GM18502 (cell line): ENCODE data around the gene CCDC192.
"Not testable (repeated sequence)": the region's sequence is repeated elsewhere in the genome, so short reads cannot be mapped to it uniquely, and the experiment has no call there.

ENCODE experiments used
- ATAC-seq: cut with Tn5 transposase; IDR thresholded peaks from one replicate; pipeline ENCODE4 v1.9.1; 2021; ENCODE audit warnings: mild to moderate bottlenecking; ENCODE audit not compliant: unreplicated experiment, poor library complexity

Gene CCDC192

GRCh38 chr5:127758766-127759283 lies 55.6 kb downstream of the CCDC192 start:
- ATAC-seq: no peak

DNA sequence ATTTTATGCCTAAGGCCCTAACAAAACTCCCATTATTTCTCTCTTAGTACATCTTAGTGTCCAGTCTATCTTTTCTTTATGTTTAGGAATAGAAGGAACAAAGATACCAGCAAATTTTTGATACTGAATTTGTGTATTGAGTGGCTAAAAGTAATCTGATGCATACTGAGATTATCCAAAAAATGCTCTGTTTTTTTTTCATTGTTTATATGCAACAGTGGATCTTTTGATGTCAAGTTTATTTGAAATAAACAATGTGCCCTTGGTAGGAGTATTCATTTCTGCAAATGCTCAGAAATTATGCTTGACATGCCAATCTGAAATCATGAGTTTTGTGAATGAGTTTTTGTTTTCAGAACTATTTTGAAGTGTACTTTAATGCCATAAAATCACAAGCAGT lies 58.7 kb downstream of the CCDC192 start:
- no peak for ATAC-seq

GRCh38 chr5:127762412-127762811 lies 59.2 kb downstream of the CCDC192 start:
- ATAC-seq: no peak

GRCh38 chr5:127766676-127767335 lies 63.6 kb downstream of the CCDC192 start:
- ATAC-seq: no peak

GRCh38 chr5:127769386-127769785 lies 66.2 kb downstream of the CCDC192 start:
- ATAC-seq: no peak

- ATAC-seq: no peak
Observed at GRCh38 chr5:127770272-127770671, 67.1 kb downstream of the CCDC192 start.

DNA sequence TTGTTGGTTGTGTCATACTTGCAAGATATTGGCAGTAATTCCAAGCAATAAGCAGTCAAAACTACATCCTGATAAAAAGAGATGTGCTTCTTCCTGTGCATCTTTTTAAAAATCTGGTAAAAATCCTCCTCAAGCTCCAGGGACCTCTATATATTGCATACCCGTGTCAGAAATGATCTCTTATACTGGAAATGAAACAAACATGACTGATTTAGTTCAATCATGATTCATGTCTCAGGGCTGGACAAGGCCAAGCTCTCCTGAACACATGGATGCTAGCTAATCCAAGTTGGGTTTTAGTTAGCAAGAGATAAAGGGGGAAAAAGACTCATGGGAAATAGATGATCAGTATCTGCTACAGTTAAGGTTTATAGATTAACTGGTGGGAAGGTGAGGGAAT lies 69.3 kb downstream of the CCDC192 start:
- no peak for ATAC-seq

DNA sequence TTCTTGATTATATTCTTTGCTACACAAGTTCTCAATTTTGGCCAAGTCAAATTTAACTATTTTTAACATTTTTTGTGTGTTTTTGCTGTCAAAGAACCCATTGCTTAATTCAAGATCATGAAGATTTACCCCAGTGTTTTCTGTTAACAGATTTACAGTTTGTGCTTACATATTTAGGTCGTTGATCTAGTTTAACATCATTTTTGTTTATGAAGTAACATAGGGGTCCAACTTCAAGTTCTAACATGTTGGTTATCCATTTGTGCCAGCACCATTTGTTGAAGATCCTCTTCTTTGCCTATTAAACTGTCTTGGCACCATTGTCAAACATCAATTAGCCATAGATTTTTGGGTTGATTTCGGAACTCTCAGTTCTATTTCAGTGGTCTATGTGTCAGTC lies 71.0 kb downstream of the CCDC192 start:
- no peak for ATAC-seq

- ATAC-seq: no peak
Observed at GRCh38 chr5:127776477-127776876, 73.3 kb downstream of the CCDC192 start.

GRCh38 chr5:127777957-127778356 lies 74.8 kb downstream of the CCDC192 start:
- ATAC-seq: no peak

- not testable (repeated sequence) for ATAC-seq
Observed at GRCh38 chr5:127782450-127782849, 79.3 kb downstream of the CCDC192 start.

DNA sequence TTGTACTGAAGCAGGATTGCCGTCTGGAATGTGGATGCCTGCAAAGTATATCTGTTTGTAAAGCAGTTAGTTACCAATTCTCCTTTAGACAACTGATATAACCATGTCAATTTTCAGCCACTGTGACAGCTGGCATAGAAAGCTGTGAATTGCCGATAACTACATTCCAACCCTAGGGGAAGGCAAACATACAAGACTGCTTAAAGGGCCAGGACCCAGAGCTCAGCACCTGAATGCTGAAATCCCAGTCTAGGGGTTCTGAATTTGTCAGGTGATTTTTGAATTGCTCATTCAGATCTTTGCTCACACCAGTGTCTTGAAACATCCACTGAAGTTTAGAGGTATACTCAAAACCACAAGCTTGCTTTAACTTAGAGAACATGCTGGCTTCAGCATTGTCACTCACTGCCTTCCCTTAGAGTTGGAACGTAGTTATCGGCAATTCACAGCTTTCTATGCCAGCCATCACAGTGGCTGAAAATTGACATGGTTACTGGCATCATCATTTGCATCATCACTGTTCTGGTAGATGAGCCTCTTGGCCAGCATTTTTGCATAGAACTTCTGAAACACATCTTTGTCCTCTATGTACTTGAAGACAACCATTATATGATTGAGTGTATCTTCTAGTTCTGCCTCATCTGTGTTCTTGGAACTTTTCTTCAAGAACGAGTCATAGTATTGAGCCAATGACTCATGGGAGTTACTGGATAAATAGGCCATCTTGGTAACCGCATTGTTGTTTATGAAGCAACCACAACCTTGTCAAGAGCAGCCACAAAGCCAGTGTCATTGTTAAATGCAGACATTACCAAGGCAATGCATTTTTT lies 82.1 kb downstream of the CCDC192 start:
- peak; percentile 87 for ATAC-seq

GRCh38 chr5:127791439-127791838 lies 88.2 kb downstream of the CCDC192 start:
- ATAC-seq: no peak

DNA sequence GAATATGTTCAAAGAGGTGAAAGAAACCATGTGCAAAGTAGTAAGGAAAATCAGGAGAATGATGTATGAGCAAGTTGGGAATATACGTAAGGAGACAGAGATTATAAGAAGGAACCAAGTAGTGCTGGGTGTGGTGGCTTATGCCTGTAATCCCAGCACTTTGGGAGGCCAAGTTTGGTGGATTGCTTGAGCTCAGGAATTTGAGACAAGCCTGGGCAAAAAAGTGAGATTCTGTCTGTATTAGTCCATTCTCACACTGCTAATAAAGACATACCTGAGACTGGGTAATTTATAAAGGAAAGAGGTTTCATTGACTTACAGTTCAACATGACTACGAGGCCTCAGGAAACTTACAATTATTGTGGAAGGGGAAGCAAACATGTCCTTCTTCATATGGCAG lies 88.7 kb downstream of the CCDC192 start:
- not testable (repeated sequence) for ATAC-seq

DNA sequence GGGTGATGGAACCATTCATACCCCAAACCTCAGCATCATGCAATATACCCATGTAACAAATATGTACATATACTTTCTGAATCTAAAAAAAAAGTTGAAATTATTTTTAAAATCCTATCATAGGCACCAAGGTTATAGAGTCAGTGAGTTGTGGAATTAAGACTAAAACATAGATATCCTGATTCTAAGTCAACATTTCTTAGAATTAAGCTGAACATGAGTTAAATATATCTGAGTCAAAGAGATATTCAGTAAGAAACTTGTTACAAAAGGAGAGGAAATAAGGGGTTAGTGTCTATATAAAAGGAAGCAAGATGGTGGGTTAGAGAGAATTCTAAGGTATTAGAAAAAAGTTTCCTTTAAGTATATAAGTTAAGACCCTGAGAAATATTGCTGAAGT lies 89.9 kb downstream of the CCDC192 start:
- no peak for ATAC-seq

DNA sequence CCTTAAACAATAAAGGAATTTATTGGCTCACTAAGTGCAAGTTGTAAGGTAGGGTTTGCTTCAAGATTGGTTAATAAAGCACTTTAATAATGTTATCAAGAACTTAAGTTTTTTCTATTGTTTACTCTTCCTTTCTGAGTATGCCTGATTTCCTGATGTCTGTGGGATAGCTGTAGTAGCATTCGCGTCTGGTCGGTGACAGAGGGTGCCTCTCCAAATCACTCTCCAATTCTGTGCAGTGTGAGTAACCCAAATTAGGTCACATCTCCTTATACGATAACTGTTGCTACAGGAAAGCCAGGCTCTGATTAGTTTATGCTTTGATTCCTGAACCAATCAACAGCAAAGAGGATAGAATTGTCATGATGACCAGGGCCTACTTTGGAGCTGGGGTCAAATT lies 90.7 kb downstream of the CCDC192 start:
- ATAC-seq: no peak

- ATAC-seq: no peak
Observed at GRCh38 chr5:127796211-127796610, 93.0 kb downstream of the CCDC192 start.

DNA sequence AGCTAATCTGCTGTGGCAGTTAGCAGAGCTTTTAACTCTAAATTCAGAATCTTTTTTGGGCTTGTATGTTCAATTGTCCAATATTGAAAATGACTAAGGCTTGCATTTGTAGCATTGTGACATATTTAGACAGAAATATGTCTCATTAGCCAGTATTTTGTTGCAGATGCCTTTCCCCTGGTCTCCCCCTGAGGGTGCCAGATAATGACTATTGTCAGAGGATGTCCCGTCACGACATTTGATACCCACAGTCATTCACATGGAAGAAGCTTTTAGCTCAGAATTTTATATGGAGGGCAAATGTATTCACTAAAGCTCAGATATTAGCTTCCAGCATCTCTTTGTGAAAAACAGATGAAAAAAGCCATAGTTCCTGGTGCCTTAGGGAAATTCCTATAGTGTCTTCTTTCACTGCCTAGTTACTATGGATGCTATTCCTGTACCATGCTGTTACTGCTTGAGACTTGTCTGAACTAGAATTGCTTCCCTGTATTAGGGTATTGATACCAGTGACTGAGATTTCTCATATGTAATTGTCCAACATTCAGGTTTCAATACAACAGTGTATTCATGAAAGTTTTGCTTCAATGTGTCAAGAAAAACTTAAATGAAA lies 96.2 kb downstream of the CCDC192 start:
- ATAC-seq: no peak

- no peak for ATAC-seq
Observed at GRCh38 chr5:127801751-127802476, 98.7 kb downstream of the CCDC192 start.

DNA sequence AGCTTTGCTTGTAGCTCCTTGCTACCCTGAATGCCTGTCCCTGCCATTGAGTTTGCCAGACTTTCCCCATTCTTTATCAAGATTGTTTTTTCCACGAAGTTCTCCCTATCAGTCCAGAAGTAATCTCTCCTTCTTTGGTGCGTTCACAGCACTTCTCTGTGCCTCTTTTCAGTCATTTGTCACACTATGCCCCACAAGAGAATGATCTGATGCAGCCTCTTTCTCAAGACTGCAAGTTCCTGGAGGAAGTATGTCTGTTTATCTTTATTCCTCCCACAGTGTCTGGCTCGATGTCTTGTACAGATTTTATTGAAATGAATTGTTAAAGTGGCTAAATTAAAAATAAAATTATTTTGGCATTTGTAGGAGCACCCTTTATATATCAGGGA lies 99.3 kb downstream of the CCDC192 start:
- ATAC-seq: no peak
